SK-N-DZ (cell line): ENCODE measurements around the gene CBX1.

Source experiments
- DNase-seq: peaks from one replicate; pipeline ENCODE4 v3.0.0-alpha.2; 2015; ENCODE audit warnings: low spot score
- small RNA-seq, 2 experiments: library from RNA; depleted of rRNA; stranded (forward); fragments of <200 nt; gene quantifications; one replicate each; pipeline ENCODE3, GENCODE V24; 2014

The CBX1 gene

GRCh38 chr17:48027322-48027981, 73.8 kb downstream of the CBX1 start:
- no peak for DNase-seq

- peak; percentile 91 for DNase-seq
These were observed 74.6 kb downstream of the CBX1 start for GRCh38 chr17:48026502-48027321.

GRCh38 chr17:48025904-48026501, 75.3 kb downstream of the CBX1 start:
- no peak for DNase-seq

GRCh38 chr17:48025040-48025903, 76.0 kb downstream of the CBX1 start:
- peak; percentile 97 for DNase-seq

- peak; percentile 52 for DNase-seq
These were observed 76.9 kb downstream of the CBX1 start for GRCh38 chr17:48024149-48025039.

- peak; percentile 88 for DNase-seq
These were observed 77.7 kb downstream of the CBX1 start for GRCh38 chr17:48023400-48024148.

GRCh38 chr17:48022901-48023300, 78.4 kb downstream of the CBX1 start:
- DNase-seq = no peak

GRCh38 chr17:48021934-48022333, 79.3 kb downstream of the CBX1 start:
- no peak for DNase-seq

Small RNA genes within 50 kb of the gene (small RNA-seq; reads per million reads assigned to genes)
- gene AC004477.2 (0 reads per million in 2 experiments), gene MIR152 (0.55 to 6.3 reads per million in 2 experiments), gene RNU6-1201P (0 reads per million in 2 experiments)
